HG02588 (cell line): ENCODE results near the gene ANO10.
"Not testable (repeated sequence)": the region's sequence is repeated elsewhere in the genome, so short reads cannot be mapped to it uniquely, and the experiment has no call there.

ENCODE experiments used
- ATAC-seq: cut with Tn5 transposase; IDR thresholded peaks from one replicate; pipeline ENCODE4 v1.9.1; 2021; ENCODE audit warnings: mild to moderate bottlenecking, moderate library complexity; ENCODE audit not compliant: unreplicated experiment

The ANO10 gene

DNA sequence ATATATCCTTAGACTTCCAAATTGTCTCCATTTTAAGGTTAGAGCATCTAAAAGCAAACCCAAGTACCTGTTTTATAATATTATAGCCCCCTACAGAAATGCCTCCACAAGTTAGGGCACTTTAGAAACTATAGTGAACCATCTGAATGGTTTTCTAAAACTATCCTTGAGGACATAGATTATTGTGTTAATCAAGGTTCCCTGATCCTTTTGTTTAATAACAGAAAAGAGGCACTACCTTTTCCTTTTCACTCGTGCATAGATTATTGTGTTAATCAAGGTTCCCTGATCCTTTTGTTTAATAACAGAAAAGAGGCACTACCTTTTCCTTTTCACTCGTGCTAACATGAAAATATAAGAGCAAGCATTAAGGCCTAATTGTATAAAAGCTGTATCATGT, 143.0 kb downstream of the ANO10 start:
- ATAC-seq = not testable (repeated sequence)

DNA sequence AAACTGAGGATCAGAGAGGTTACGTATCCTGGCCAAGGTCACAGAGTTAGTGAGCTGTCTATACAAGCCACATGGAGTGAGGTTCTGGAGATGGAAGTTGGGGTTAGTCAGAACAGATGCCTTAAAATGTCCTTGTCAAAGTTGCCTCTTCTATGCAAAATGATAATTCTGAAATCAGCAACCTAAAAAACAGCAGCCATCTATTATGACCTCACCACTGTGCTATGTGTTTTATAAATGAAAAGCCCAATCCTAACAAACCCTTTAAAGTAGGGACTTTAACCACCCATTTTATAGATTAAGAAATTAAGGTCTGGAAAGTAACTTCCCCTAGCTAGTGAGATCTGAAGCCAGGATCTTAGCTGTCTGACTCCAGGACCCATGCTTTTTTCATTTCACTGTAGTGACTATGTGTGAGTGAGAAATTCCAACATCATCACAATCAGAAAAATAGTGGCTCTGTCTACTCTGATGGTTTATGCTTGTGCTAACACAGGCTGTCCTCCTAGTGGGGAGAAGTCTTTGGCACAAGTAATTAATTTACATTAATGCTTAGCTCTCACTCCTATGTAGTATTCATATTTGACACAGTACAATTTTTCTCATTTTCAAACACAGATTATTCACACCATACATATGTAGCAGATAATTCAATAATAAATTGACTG, 143.6 kb downstream of the ANO10 start:
- ATAC-seq = no peak

DNA sequence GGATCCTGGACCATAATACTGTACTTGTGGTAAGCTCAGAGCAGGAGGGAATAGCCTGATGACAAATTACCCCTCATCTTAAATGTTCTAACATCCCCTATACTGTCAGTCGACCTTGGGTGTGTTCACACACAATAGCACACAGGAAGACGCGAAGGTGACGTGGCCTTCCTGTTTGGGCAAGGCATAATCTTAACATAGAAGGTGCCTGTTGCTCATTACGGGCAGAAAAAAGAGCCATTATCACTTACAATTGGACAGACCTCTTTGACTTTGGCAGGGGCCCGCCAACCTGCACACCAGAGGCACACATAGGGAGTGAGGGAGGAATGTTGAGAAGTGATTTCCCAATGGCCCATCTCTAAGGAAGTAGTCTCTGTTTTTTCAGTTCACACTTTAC, 144.2 kb downstream of the ANO10 start:
- no peak for ATAC-seq

GRCh38 chr3:43473737-43474136, 148.1 kb downstream of the ANO10 start:
- no peak for ATAC-seq

DNA sequence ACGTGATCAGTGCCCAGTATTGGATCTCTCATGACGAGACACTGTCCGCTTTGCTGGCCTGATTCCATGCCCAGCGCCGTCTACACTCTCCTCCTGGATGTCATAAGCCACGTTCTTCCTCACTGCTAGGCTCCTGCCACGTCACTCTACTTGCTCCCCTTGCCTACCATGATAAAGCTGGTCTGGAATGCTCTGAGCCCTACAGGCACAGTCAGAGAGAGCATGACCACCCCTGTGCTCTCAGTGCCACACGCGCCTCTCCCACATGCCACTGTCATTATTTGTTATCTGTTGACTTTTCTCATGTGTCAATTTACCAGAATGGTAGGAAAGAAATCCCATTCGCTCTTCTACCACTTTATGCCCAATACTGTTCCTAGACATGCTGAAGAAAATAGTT, 148.6 kb downstream of the ANO10 start:
- no peak for ATAC-seq

- no peak for ATAC-seq
Measured at GRCh38 chr3:43468133-43468532, 153.7 kb downstream of the ANO10 start.

DNA sequence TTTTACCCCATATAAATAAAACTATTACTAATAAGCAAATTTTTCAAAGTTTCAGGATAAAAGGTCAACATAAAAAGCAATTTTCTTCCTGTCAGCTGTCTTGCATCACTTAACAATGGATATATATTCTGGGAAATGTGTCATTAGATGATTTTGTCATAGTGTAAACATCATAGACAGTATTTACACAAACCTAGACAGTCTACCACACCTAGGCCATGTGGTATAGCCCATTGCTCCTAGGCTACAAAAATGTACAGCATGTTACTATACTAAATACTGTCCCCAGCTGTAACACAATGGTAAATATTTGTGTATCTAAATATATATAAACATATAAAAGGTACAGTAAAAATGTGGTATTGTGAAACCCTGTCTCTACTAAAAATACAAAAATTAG, 156.7 kb downstream of the ANO10 start:
- no peak for ATAC-seq

- not testable (repeated sequence) for ATAC-seq
Measured at GRCh38 chr3:43462566-43462965, 159.2 kb downstream of the ANO10 start.

- ATAC-seq = no peak
Measured at GRCh38 chr3:43461345-43461744, 160.5 kb downstream of the ANO10 start.

GRCh38 chr3:43457038-43457437, 164.8 kb downstream of the ANO10 start:
- not testable (repeated sequence) for ATAC-seq

GRCh38 chr3:43455233-43455632, 166.6 kb downstream of the ANO10 start:
- ATAC-seq = no peak

- ATAC-seq = no peak
Measured at GRCh38 chr3:43453981-43454380, 167.8 kb downstream of the ANO10 start.

GRCh38 chr3:43451670-43452254, 170.0 kb downstream of the ANO10 start:
- ATAC-seq = no peak

GRCh38 chr3:43448098-43448497, 173.7 kb downstream of the ANO10 start:
- ATAC-seq = no peak

DNA sequence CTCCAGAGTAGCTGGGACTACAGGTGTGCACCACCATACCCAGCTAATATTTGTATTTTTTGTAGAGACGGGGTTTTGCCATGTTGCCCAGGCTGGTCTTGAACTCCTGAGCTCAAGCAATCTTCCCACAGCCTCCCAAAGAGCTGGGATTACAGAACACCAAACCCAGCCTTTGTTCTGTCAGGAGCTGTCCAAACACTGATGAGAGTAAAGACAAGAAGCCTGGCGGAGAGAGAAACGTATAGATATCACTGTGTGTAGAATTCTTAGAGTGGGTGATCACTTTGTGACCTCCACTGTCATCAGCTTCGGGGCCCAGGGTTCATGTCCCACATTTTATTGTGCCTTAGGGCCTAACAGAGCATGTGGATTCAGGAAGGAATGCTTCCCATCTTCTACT, 176.0 kb downstream of the ANO10 start:
- ATAC-seq = no peak

DNA sequence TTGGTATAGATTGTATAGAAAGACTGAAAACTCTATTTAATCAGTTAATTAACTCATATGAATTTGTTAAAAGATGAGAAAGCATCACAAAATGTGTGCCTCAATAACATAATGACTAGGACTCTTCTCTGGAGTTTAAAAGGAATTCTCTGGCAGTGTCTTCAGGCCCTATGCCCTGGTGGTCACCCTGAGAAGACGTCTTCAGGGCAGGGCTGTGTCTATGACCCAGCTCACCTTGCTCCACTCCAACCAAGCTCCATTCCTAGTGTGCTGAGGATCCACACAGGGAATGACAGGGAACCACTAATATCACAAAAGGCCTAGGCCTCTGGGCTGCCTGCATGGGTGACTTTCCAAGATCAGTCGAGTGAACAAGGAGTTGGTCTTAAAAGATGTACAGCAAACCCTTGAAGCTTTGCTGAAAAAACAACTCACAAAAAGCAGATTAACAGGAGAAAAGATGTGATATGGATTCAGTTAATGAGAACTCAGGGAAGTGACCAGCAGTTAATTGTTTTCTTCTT, 178.9 kb downstream of the ANO10 start:
- no peak for ATAC-seq

DNA sequence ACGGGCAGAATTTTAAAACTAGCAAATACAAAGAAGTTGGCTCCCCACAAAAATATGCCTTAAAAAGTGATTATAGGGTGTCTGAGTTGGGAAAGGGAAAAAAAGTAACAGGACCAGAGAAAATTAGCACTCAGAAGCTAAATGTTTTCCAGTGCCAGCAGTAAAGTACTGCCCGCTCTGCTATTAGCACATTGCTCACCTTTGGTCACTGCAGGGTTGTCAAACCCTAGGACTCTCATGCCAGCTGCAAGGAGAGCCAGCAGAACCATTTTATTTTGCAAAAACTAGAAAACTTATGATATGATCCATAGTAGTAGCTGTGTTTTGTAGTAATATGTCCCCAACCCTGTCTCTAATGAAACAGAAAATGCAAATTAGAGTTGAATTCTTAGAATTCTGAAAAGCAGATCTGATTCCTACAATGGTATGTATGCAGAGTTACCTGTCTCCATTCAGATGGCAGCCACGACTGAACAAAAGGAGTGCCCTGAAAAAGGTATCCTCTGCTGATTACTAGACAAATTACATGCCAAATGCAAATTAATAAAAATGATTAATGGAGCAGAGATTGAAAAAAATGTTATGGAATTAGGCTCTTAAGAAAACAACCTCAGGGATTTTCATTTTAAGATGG, 185.2 kb downstream of the ANO10 start:
- no peak for ATAC-seq

GRCh38 chr3:43435706-43436105, 186.1 kb downstream of the ANO10 start:
- ATAC-seq = no peak

DNA sequence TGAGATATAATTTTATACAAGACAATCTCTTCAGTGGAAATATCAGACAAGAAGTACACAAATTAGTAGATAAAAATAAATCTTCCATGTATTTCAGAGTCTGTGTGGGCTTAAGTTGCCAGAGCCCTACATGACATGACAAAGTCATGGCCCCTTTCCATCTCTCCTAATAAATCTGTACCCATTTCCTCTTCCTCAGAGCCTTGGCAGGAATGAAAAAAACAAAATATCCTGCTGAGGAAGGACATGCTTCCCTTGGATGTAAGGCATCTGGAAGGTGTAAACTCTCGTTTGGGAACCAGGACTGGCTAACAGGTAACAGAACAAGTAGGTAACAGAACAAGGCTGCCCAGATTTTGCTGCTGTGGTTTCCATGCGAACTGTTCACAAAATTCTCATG, 187.4 kb downstream of the ANO10 start:
- ATAC-seq = no peak

DNA sequence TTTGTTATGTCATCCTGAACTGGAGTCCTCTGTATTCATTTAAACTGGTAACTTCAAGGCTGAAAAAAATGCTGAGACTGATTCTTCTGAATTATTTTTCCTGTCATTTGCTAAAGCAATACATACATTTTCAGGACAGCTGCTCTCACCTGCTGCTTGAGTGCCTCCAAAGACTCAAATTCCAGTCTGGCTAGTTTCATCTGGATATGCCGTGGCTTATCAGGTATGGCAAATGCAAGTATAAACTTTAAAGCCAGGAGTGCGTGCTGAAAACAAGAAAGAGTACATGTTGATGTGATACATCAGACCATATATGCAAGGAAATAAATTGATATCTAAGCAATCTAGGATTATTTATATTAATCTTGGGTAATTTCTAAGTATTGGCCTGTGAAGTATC, 189.3 kb downstream of the ANO10 start:
- ATAC-seq = no peak

- no peak for ATAC-seq
Measured at GRCh38 chr3:43426388-43426787, 195.4 kb downstream of the ANO10 start.

DNA sequence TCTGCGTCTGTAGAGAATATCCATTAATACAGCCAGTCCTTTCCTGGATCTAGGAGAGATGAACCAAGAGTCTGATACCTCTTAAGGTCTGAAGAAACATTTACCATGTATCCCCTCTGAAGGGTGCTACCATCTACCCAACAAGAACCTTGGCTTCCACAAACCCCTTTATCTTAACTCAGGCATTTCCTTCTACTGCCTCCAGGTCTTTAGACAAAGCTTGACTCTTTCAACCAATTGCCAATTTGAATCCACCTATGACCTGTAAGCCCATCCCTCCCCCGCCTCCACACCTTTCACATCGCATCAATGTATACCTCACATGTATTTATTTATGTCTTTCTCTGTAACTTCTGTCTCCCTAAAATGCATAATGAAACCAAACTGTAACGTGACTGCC, 196.0 kb downstream of the ANO10 start:
- ATAC-seq = no peak
